ENCODE measurements around the gene RPS14. TPM values are rescaled to one million over a fixed set of nuclear protein-coding genes. Genes with fewer than 3 reads are reported as not detected.

Gene RPS14
- total RNA-seq, 1 experiment from 2014 or later: 2,564 TPM

- TF ChIP-seq MAX (CRISPR knock-in tag; IDR thresholded peaks at IDR 0.05): no peak
- no peak for TF ChIP-seq ESRRA (CRISPR knock-in tag; IDR thresholded peaks at IDR 0.05; ENCODE audit: borderline replicate concordance)
- TF ChIP-seq, protein P1, sequence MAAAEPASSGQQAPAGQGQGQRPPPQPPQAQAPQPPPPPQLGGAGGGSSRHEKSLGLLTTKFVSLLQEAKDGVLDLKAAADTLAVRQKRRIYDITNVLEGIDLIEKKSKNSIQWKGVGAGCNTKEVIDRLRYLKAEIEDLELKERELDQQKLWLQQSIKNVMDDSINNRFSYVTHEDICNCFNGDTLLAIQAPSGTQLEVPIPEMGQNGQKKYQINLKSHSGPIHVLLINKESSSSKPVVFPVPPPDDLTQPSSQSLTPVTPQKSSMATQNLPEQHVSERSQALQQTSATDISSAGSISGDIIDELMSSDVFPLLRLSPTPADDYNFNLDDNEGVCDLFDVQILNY (CRISPR knock-in tag; IDR thresholded peaks at IDR 0.05): no peak
- no peak for TF ChIP-seq PREB (CRISPR knock-in tag; IDR thresholded peaks at IDR 0.05; ENCODE audit: borderline replicate concordance)
- peak; percentile 92 for TF ChIP-seq EMX1 (CRISPR knock-in tag; IDR thresholded peaks at IDR 0.05)
- TF ChIP-seq, protein P2, sequence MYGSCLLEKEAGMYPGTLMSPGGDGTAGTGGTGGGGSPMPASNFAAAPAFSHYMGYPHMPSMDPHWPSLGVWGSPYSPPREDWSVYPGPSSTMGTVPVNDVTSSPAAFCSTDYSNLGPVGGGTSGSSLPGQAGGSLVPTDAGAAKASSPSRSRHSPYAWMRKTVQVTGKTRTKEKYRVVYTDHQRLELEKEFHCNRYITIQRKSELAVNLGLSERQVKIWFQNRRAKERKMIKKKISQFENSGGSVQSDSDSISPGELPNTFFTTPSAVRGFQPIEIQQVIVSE (CRISPR knock-in tag; IDR thresholded peaks at IDR 0.05; ENCODE audit: borderline replicate concordance): no peak
- TF ChIP-seq FOXP1 (CRISPR knock-in tag; IDR thresholded peaks at IDR 0.05; ENCODE audit: borderline replicate concordance): no peak
- TF ChIP-seq ZNF281 (CRISPR knock-in tag; IDR thresholded peaks at IDR 0.05): no peak
- TF ChIP-seq PRDM15 (CRISPR knock-in tag; IDR thresholded peaks at IDR 0.05): no peak
- no peak for TF ChIP-seq GABPB1 (CRISPR knock-in tag; IDR thresholded peaks at IDR 0.05)
- no peak for TF ChIP-seq CREB1 (CRISPR knock-in tag; IDR thresholded peaks at IDR 0.05)
- no peak for TF ChIP-seq MYBL2 (CRISPR knock-in tag; IDR thresholded peaks at IDR 0.05)
- peak; percentile 89; the same call in 1 of the 2 replicates for TF ChIP-seq ZNF416 (CRISPR knock-in tag; IDR thresholded peaks at IDR 0.05)
- no peak for TF ChIP-seq HMGA2 (CRISPR knock-in tag; IDR thresholded peaks at IDR 0.05)
Observed at GRCh38 chr5:150443242-150444075, 6.1 kb downstream of the RPS14 start (continued).

DNA sequence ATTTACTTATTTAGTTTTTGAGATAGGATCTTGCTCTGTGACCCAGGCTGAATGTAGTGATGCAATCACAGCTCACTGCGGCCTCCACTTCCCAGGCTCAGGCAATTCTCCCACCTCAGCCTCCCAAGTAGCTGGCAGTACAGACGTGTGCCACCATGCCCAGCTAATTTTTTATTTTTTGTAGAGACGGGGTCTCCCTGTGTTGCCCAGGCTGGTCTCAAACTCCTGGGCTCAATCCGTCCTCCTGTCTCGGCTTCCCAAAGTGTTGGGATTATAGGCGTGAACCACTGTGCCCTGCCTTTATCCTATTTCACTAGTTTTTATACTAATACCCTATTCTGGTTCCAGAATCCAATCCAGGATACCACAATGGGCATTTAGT, 6.8 kb downstream of the RPS14 start:
- Mint-ChIP-seq H3K9me3 (no peaks in the 10 kb centered on the region), H3K27me3 (ENCODE audit: low read depth) (no peaks in the 10 kb centered on the region), H3K4me3 (no peak overlapping the region), H3K36me3 (peaks cover 45% of the 10 kb centered on the region), H3K4me1 (peaks cover 40% of the 10 kb centered on the region), H3K27ac (no peak overlapping the region)
- ATAC-seq (no peak), DNase-seq (ENCODE audit: low spot score) (no peak)
- CTCF ChIA-PET: interaction anchor here (0.9 to 2.4 kb wide), 2 partner anchors 45 to 102 kb away, joined by 3 to 12 read pairs; no protein-coding TSS in a partner anchor
- POLR2A ChIA-PET: interaction anchor here (0.7 kb wide), 1 partner anchor 32 kb away, joined by 3 read pairs; no protein-coding TSS in a partner anchor
- peak; percentile 96 for TF ChIP-seq ZNF121 (CRISPR knock-in tag; IDR thresholded peaks at IDR 0.05)
- TF ChIP-seq PRRX2 (CRISPR knock-in tag; IDR thresholded peaks at IDR 0.05): peak; percentile 90
- TF ChIP-seq ESRRA (CRISPR knock-in tag; IDR thresholded peaks at IDR 0.05; ENCODE audit: borderline replicate concordance): no peak
- TF ChIP-seq NFATC4 (CRISPR knock-in tag; IDR thresholded peaks at IDR 0.05): peak; percentile 88; the same call in 1 of the 2 replicates
- TF ChIP-seq, protein P3, sequence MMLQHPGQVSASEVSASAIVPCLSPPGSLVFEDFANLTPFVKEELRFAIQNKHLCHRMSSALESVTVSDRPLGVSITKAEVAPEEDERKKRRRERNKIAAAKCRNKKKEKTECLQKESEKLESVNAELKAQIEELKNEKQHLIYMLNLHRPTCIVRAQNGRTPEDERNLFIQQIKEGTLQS (CRISPR knock-in tag; conservative IDR thresholded peaks at IDR 0.05): 0 out of 2 replicates have a peak, but pooled peaks have one; percentile 21
- TF ChIP-seq ZNF671 (CRISPR knock-in tag; IDR thresholded peaks at IDR 0.05): peak; percentile 80; the same call in 1 of the 2 replicates
- TF ChIP-seq SMAD4 (CRISPR knock-in tag; IDR thresholded peaks at IDR 0.05): no peak
- no peak for TF ChIP-seq MLX (CRISPR knock-in tag; IDR thresholded peaks at IDR 0.05)
- TF ChIP-seq, protein P4, sequence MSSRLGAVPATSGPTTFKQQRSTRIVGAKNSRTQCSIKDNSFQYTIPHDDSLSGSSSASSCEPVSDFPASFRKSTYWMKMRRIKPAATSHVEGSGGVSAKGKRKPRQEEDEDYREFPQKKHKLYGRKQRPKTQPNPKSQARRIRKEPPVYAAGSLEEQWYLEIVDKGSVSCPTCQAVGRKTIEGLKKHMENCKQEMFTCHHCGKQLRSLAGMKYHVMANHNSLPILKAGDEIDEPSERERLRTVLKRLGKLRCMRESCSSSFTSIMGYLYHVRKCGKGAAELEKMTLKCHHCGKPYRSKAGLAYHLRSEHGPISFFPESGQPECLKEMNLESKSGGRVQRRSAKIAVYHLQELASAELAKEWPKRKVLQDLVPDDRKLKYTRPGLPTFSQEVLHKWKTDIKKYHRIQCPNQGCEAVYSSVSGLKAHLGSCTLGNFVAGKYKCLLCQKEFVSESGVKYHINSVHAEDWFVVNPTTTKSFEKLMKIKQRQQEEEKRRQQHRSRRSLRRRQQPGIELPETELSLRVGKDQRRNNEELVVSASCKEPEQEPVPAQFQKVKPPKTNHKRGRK (CRISPR knock-in tag; IDR thresholded peaks at IDR 0.05; ENCODE audit: borderline replicate concordance): no peak
